ENCODE measurements around the gene GRHL1.

- TF ChIP-seq EZH2 (IDR thresholded peaks at IDR 0.05) (no peak), POLR2AphosphoS5 (IDR thresholded peaks at IDR 0.05; ENCODE audit: borderline replicate concordance, low read depth, low read length) (no peak)
These were observed 36.8 kb downstream of the GRHL1 start for GRCh38 chr2:9988320-9988719.
